GM12891 (cell line): ENCODE results near the gene SORCS2.

Experiments
- PAX5 ChIP-seq: IDR thresholded peaks from 2 replicates; pipeline ENCODE4 v1.6.1; 2011; ENCODE audit warnings: low read length, moderate library complexity, mild to moderate bottlenecking; ENCODE audit not compliant: insufficient read depth, severe bottlenecking
- POLR2A ChIP-seq: IDR thresholded peaks from 2 replicates; pipeline ENCODE4 v1.6.1; 2011; ENCODE audit warnings: low read depth, low read length, control low read depth
- POLR2AphosphoS5 ChIP-seq: IDR thresholded peaks from 2 replicates; pipeline ENCODE4 v1.6.1; 2011; ENCODE audit warnings: low read depth, low read length, control low read depth
- SPI1 ChIP-seq: IDR thresholded peaks from 2 replicates; pipeline ENCODE4 v1.6.1; 2011; ENCODE audit warnings: low read depth, low read length, control low read depth
- TAF1 ChIP-seq: IDR thresholded peaks from 2 replicates; pipeline ENCODE4 v1.6.1; 2011; ENCODE audit warnings: low read depth, low read length, control low read depth

DNA sequence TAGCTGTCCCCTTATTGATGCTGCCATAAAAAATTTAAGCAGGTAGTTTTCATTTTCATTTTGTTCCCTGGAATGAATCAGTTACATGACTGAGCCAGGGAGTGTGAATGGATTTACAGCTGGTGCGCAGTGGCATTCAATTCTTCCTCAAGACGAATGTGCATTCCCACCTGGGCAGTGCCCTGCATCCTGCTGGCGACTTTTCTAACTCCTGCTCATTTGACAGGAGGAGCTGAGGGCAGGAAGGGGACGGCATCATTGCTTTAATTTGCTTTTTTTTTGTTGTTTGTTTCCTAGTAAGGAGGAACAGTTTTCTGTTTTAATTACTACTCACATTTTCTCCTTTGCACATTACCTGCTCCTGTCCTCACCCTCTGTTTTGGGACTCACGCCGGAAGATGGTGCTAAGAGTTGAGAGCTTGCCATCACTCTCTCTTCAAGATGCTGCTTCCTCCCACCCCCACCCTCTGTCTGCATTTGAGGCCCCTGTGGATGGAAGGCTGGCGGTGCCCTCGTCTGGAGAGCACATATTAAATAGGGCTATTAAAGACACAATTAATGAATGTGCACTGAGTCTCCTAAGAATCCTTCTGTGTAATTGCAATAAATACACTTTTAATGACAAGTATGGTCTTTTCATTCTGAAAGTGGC is 206.6 kb downstream of the SORCS2 start:
- TF ChIP-seq POLR2A (no peak), SPI1 (no peak), POLR2AphosphoS5 (no peak), TAF1 (no peak), PAX5 (no peak)
